Measurements from ENCODE around the gene HYCC1. TPM values are rescaled to one million over a fixed set of nuclear protein-coding genes. Genes with fewer than 3 reads are reported as not detected.

The HYCC1 gene
- polyA plus RNA-seq, 1 experiment: 39.3 TPM

DNA sequence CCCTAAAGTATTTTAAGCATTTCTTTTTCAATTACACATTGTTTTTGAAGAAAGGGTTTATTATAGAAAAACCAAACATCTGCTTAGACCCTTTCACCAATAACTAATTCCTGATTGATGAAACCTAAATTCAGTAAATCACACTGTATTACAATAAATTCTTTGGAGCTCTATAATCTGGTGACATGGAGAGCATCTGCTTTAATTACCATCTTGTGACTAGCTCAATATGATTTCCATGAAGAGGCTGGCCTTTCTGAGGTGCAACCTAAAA, 9.7 kb downstream of the HYCC1 start:
- no peak overlapping the region for H3K4me3 ChIP-seq (ENCODE audit: low read depth, low read length)
- no peaks in the 10 kb centered on the region for H3K36me3 ChIP-seq (ENCODE audit: control insufficient read depth, insufficient read depth, low read length)
- ChIA-PET CTCF (interaction anchor here (0.7 to 1.2 kb wide), 2 partner anchors 444 to 1032 kb away, joined by 3 read pairs; no protein-coding TSS in a partner anchor), POLR2A (interaction anchor here (0.6 kb wide), 1 partner anchor 343 kb away, joined by 3 read pairs; no protein-coding TSS in a partner anchor)
- TF ChIP-seq, protein P1, sequence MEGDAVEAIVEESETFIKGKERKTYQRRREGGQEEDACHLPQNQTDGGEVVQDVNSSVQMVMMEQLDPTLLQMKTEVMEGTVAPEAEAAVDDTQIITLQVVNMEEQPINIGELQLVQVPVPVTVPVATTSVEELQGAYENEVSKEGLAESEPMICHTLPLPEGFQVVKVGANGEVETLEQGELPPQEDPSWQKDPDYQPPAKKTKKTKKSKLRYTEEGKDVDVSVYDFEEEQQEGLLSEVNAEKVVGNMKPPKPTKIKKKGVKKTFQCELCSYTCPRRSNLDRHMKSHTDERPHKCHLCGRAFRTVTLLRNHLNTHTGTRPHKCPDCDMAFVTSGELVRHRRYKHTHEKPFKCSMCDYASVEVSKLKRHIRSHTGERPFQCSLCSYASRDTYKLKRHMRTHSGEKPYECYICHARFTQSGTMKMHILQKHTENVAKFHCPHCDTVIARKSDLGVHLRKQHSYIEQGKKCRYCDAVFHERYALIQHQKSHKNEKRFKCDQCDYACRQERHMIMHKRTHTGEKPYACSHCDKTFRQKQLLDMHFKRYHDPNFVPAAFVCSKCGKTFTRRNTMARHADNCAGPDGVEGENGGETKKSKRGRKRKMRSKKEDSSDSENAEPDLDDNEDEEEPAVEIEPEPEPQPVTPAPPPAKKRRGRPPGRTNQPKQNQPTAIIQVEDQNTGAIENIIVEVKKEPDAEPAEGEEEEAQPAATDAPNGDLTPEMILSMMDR (IDR thresholded peaks at IDR 0.05; ENCODE audit: insufficient read depth, low read depth, low read length): no peak
- no peak for DNase-seq (ENCODE audit: low read depth)
- H3K27me3 ChIP-seq (ENCODE audit: control insufficient read depth, insufficient read depth, low read length): no peaks in the 10 kb centered on the region

DNA sequence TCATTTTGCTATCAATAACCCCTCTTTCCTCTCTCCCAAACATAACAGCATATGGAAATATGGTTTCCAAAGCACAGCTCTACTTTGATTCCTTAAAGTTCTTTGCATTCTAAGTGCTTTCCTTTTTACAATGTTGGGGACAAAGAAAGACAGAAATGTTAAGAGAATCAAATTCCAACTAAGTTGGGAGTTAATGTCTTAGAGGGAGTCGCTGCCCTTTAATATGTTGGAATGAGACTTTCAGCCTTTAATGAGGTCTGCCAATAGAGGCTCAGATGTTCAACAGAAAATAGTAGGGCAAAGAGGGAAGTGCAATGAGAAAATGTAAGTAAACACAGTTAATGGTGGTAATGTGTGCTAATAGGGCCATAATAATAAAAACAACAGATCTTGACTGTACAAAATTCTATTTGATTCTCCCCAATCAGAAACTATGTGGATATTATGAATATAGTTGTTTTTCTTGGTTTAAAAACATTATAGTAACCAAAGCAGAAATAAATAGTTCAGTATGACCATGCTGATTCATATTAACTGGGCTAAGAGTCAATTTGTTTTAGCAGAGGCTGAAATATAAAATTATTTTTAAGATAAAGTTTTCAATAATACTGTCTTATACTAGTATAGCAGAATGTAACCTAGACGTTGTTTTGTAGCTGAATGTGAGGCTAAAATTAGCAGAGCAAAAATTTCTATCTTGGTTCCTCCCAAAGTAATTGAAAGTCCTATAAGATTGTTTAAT, 10.3 kb downstream of the HYCC1 start:
- Histone ChIP-seq H3K36me3 (ENCODE audit: control insufficient read depth, insufficient read depth, low read length) (no peaks in the 10 kb centered on the region), H3K27me3 (ENCODE audit: control insufficient read depth, insufficient read depth, low read length) (no peaks in the 10 kb centered on the region), H3K4me3 (ENCODE audit: low read depth, low read length) (no peak overlapping the region)
- TF ChIP-seq, protein P1 (IDR thresholded peaks at IDR 0.05; ENCODE audit: insufficient read depth, low read depth, low read length): no peak
- CTCF ChIA-PET: interaction anchor here (0.7 to 1.2 kb wide), 2 partner anchors 443 to 1033 kb away, joined by 3 read pairs; no protein-coding TSS in a partner anchor
- POLR2A ChIA-PET: interaction anchor here (0.6 kb wide), 1 partner anchor 343 kb away, joined by 3 read pairs; no protein-coding TSS in a partner anchor
- DNase-seq (ENCODE audit: low read depth): no peak

DNA sequence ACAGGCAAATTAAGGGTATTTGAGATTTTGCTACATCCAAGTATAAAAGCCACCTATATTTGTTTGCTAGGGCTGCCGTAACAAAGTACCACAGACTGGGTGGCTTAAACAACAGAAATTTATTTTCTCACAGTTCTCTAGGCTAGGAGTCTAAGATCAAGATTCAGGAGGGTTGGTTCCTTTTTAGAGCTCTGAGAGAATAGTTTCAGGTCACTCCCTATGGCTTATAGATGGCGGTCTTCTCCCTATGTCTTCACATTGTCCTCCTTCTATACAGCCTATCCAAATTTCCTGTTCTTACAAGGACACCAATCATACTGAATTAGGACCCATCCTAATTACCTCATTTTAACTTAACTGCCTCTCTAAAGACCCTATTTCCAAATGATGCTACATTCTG, 11.2 kb downstream of the HYCC1 start:
- DNase-seq (ENCODE audit: low read depth): no peak
- POLR2A ChIA-PET: no interaction called here
- Histone ChIP-seq H3K36me3 (ENCODE audit: control insufficient read depth, insufficient read depth, low read length) (no peaks in the 10 kb centered on the region), H3K4me3 (ENCODE audit: low read depth, low read length) (no peak overlapping the region), H3K27me3 (ENCODE audit: control insufficient read depth, insufficient read depth, low read length) (no peaks in the 10 kb centered on the region)
- TF ChIP-seq, protein P1 (IDR thresholded peaks at IDR 0.05; ENCODE audit: insufficient read depth, low read depth, low read length): no peak
- CTCF ChIA-PET: interaction anchor here (0.6 to 1.2 kb wide), 2 partner anchors 17 to 442 kb away, joined by 3 to 4 read pairs; no protein-coding TSS in a partner anchor

DNA sequence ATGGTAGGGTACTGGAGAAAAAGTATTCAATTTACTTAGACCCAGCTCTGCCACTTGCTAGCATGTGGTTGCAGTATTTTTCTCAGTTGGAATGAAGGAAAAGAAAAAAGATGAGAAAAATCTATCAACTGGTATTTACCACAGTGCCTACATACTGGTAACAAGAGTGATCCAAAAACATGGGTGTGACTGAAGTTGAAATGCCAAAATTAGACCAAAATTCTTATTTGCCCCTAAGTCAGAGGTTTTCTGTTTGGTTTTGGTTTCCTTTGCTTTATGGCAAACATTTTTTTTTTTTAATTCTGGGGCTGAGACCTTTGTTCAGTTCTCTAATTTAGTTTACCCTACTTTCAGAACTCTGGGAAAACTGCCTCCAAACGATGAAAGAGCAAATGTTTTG, 12.3 kb downstream of the HYCC1 start:
- POLR2A ChIA-PET: no interaction called here
- H3K36me3 ChIP-seq (ENCODE audit: control insufficient read depth, insufficient read depth, low read length): no peaks in the 10 kb centered on the region
- no peaks in the 10 kb centered on the region for H3K27me3 ChIP-seq (ENCODE audit: control insufficient read depth, insufficient read depth, low read length)
- TF ChIP-seq, protein P1 (IDR thresholded peaks at IDR 0.05; ENCODE audit: insufficient read depth, low read depth, low read length): no peak
- no peak for DNase-seq (ENCODE audit: low read depth)
- CTCF ChIA-PET: interaction anchor here (1.4 kb wide), 1 partner anchor 11 kb away, joined by 3 read pairs; no protein-coding TSS in a partner anchor
- no peak overlapping the region for H3K4me3 ChIP-seq (ENCODE audit: low read depth, low read length)

DNA sequence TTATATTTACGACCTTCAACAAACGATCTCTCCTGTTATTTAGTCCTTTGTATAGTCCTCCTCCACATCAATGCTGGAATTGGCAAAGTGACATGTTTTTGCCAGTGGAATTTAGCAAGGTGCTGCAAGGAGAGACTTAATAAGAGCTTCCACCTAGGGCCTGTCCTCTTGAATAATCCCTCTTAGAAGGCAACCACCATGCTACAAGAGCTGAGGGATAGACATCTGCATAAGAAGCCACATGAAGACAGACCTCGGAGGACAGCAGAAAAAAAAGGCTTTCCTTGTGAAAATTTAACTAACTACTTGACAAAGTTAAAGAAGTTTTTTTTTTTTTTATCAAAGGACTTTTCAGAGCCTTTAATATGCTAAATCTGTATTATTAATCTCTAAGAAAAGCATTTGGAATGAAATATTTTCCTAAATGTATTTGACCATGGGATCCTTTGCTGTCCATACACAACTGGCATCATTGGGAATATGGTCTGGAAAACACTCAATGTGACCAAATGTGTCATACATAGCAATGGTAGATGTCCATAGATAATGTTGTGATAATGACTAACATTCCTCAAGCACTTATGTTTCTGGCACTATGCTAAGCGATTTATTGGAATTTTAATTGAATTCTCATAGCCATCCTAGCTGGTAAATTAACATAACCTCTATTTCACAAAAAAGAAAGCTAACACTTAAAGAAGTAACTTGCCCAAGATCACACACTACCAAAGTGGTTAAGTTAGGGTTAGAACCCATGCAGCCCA, 13.2 kb downstream of the HYCC1 start:
- DNase-seq (ENCODE audit: low read depth): no peak
- POLR2A ChIA-PET: interaction anchor here (0.6 kb wide), 1 partner anchor 19 kb away, joined by 8 read pairs; no protein-coding TSS in a partner anchor
- H3K36me3 ChIP-seq (ENCODE audit: control insufficient read depth, insufficient read depth, low read length): no peaks in the 10 kb centered on the region

More for the DNA sequence above, 13.2 kb downstream of the HYCC1 start:
- Histone ChIP-seq H3K4me3 (ENCODE audit: low read depth, low read length) (no peak overlapping the region), H3K27me3 (ENCODE audit: control insufficient read depth, insufficient read depth, low read length) (no peaks in the 10 kb centered on the region)
- TF ChIP-seq, protein P1 (IDR thresholded peaks at IDR 0.05; ENCODE audit: insufficient read depth, low read depth, low read length): no peak
- CTCF ChIA-PET: interaction anchor here (1.4 kb wide), 1 partner anchor 12 kb away, joined by 3 read pairs; no protein-coding TSS in a partner anchor

Data from BJ (cell line).